ENCODE results near the gene SLAMF8.

SLAMF8 gene

DNA sequence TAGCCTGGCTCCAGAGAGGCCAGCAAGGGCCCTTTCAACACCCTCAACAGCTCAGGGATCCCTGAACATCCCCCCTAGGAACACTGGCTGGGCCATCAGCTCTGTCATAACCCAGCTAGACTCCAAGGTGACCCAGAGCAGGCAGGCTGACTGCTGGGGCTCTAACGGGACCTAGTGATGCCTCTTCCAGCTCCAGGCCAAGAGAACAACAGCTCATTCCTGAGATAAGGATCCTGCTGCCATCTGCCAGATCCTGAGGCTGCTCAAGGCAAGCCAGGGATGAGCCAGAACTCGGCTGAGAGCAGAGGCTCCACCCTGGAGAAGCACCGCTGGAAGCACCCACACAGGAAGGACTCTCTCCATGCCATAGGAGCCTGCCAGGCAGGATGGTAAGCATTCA lies 33.8 kb downstream of the SLAMF8 start:
- 76% methylated on average over 3 of the region's 3 CpGs for WGBS
- no peak overlapping the region for H3K9ac ChIP-seq (ENCODE audit: low read depth, low read length)

DNA sequence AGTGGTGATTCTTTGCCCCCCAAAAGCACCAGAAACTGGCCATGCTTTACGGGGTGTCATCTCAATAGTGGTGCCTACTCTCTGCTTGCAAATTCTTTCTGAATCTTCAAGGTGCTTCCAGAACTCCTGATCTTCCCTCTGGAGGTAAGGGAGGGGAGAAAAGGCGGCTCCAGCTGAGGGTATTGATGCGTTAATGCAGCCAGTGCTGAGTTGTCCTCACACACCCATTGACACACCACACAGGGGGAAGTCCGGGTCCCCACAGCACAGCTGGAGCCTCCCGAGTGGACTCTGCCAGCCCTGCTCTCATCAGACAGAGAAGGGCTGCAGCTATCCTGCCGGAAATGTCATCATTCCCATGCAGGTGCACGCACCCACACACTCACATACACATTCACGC lies 34.5 kb downstream of the SLAMF8 start:
- Histone ChIP-seq H3K9ac (ENCODE audit: low read depth, low read length) (no peak overlapping the region), H3K27ac (ENCODE audit: low read depth, low read length) (no peak overlapping the region), H3K4me1 (ENCODE audit: insufficient read depth, low read length) (no peaks in the 10 kb centered on the region; the same call in 1 of the 2 replicates), H3K27me3 (ENCODE audit: insufficient read depth, low read length) (peaks cover 8% of the 10 kb centered on the region), H3K4me3 (ENCODE audit: low read length) (no peak overlapping the region), H3K9me3 (ENCODE audit: insufficient read depth, low read depth, low read length) (no peaks in the 10 kb centered on the region), H3K36me3 (ENCODE audit: insufficient read depth, low read length) (no peaks in the 10 kb centered on the region)
- 73% methylated on average over 8 of the region's 8 CpGs for WGBS

More for the DNA sequence above, 33.8 kb downstream of the SLAMF8 start:
- Histone ChIP-seq H3K4me1 (ENCODE audit: insufficient read depth, low read length) (no peaks in the 10 kb centered on the region), H3K4me3 (ENCODE audit: low read length) (no peak overlapping the region), H3K9me3 (ENCODE audit: insufficient read depth, low read depth, low read length) (no peaks in the 10 kb centered on the region), H3K27me3 (ENCODE audit: insufficient read depth, low read length) (peaks cover 16% of the 10 kb centered on the region), H3K27ac (ENCODE audit: low read depth, low read length) (no peak overlapping the region), H3K36me3 (ENCODE audit: insufficient read depth, low read length) (no peaks in the 10 kb centered on the region)

DNA sequence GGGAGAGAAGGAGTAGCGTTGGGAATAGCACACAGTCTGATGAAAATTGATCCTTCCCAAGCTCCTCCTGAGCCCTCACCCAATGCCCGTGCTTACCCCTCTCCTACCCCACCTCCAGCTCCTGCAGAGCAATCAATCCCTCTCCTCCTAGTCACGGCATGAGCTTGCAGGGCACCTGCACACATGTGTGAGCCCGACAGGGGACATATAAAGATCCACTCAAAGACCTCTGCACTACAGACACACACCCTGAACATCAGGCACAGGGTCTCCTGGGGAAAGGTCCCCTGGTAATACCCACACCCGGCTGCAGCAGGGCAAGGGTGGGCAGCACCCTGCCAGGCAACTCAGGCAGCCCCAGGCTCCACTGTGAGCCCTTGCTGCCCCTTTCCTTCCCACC lies 35.4 kb downstream of the SLAMF8 start:
- H3K27me3 ChIP-seq (ENCODE audit: insufficient read depth, low read length) = 0 out of 2 replicates have a peak, but pooled peaks cover under 1% of the 10 kb centered on the region
- 73% methylated on average over 5 of the region's 5 CpGs for WGBS
- no peak overlapping the region for H3K4me3 ChIP-seq (ENCODE audit: low read length)

DNA sequence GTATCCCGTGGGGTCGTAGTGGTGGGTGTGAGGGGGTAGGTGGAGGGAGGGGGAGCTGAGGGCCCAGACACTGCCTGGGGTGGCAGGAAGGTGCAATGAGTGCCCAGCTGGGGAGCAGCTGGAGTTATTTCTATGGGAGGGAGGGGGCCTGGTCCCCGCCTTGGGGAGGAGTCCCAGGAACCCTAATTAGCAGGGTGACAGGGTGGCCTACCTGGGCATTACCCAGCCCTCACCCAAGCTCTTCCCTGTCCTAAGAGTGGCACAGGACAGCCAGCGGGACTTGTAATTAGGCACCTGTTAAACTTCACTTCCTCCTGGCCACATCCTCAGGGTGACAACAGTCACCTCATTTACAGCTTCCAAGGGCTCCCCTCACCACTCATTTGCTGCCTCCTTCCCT lies 35.9 kb downstream of the SLAMF8 start, which contains the start of gene VSIG8:
TSS of gene VSIG8 (minus strand) at position 101 of the 400 bp plus-strand sequence. CDS start 136 bp downstream, outside the sequence.
- H3K27me3 ChIP-seq (ENCODE audit: insufficient read depth, low read length) = no peaks in the 10 kb centered on the region
- H3K9ac ChIP-seq (ENCODE audit: low read depth, low read length) = no peak within 1 kb of the TSS
- H3K4me3 ChIP-seq (ENCODE audit: low read length) = no peak within 1 kb of the TSS
- no peak within 1 kb of the TSS for H3K27ac ChIP-seq (ENCODE audit: low read depth, low read length)
- no peaks in the 10 kb centered on the region for H3K36me3 ChIP-seq (ENCODE audit: insufficient read depth, low read length)
- H3K4me1 ChIP-seq (ENCODE audit: insufficient read depth, low read length) = no peaks in the 10 kb centered on the region; the same call in 1 of the 2 replicates
- H3K9me3 ChIP-seq (ENCODE audit: insufficient read depth, low read depth, low read length) = no peaks in the 10 kb centered on the region
- 85% methylated on average over 4 of the region's 4 CpGs for WGBS

More for the DNA sequence above, 35.4 kb downstream of the SLAMF8 start:
- no peak overlapping the region for H3K9ac ChIP-seq (ENCODE audit: low read depth, low read length)
- H3K36me3 ChIP-seq (ENCODE audit: insufficient read depth, low read length) = no peaks in the 10 kb centered on the region
- H3K9me3 ChIP-seq (ENCODE audit: insufficient read depth, low read depth, low read length) = no peaks in the 10 kb centered on the region
- H3K27ac ChIP-seq (ENCODE audit: low read depth, low read length) = no peak overlapping the region
- no peaks in the 10 kb centered on the region; the same call in 1 of the 2 replicates for H3K4me1 ChIP-seq (ENCODE audit: insufficient read depth, low read length)

GRCh38 chr1:159864262-159864661 lies 37.6 kb downstream of the SLAMF8 start:
- Histone ChIP-seq H3K27ac (ENCODE audit: low read depth, low read length) (no peak overlapping the region), H3K9ac (ENCODE audit: low read depth, low read length) (no peak overlapping the region), H3K4me1 (ENCODE audit: insufficient read depth, low read length) (no peaks in the 10 kb centered on the region; the same call in 1 of the 2 replicates), H3K9me3 (ENCODE audit: insufficient read depth, low read depth, low read length) (no peaks in the 10 kb centered on the region), H3K27me3 (ENCODE audit: insufficient read depth, low read length) (no peaks in the 10 kb centered on the region), H3K36me3 (ENCODE audit: insufficient read depth, low read length) (no peaks in the 10 kb centered on the region), H3K4me3 (ENCODE audit: low read length) (no peak overlapping the region)
- 94% methylated on average over 2 of the region's 2 CpGs for WGBS

DNA sequence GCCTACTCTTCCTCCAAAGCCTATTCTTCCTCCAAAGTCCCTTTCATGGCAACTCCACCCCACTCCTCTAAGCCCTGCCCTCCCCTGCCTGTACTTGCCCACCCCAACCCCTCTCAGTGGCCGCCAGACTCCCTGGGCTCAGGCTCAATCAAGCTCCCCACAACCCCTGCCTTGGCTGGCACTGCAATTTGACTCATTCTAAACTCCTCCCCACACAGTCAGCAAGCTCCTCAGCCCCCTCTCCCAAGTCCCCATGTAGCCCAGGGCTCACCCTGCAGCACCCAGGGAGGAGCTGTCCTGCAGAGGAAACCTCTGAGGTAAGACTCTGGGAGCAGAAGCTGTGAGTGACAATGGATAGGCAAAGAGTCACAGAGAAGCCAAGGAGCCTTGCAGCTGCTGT lies 39.4 kb downstream of the SLAMF8 start:
- Histone ChIP-seq H3K27ac (ENCODE audit: low read depth, low read length) (no peak overlapping the region), H3K4me3 (ENCODE audit: low read length) (no peak overlapping the region)
- 68% methylated on average over 1 of the region's 1 CpG for WGBS

DNA sequence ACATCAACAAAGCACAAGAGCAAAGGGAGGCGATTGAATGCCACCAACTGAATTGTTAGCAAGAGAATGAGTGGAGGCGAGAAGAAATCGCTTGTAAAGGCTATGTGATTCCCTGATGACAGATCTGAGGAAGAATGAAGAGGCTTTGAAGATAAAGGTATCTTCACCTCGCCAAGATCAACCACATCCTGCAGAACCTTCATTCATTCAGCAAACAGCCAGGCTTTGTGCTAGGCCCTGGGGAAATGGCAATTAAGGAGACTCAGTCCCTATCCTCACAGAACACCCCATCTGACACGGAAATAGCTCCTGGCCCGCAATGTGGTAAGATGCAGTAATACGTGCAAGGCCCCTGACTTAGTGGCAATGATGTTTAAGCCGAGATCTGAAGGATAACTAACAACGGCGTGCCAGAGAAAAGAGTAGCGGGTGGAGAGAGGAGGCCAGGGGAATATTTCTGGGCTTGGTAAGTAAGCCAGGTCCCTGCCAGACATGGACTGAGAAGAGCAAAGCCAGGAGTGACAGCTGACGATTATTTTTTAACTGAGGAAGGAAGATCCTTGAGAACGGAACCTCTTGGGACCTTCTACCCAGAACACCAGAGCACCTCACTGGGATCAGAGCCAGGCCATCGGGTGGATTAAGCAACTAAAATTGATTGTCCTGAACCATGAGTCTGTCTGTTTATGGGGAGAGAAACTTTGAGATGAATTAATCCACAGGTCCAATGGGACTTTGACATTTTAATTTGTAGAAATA lies 40.4 kb downstream of the SLAMF8 start:
- Histone ChIP-seq H3K27me3 (ENCODE audit: insufficient read depth, low read length) (no peaks in the 10 kb centered on the region), H3K4me3 (ENCODE audit: low read length) (no peak overlapping the region), H3K9me3 (ENCODE audit: insufficient read depth, low read depth, low read length) (no peaks in the 10 kb centered on the region), H3K9ac (ENCODE audit: low read depth, low read length) (no peak overlapping the region), H3K36me3 (ENCODE audit: insufficient read depth, low read length) (no peaks in the 10 kb centered on the region), H3K4me1 (ENCODE audit: insufficient read depth, low read length) (no peaks in the 10 kb centered on the region; the same call in 1 of the 2 replicates), H3K27ac (ENCODE audit: low read depth, low read length) (no peak overlapping the region)
- WGBS = 89% methylated on average over 14 of the region's 14 CpGs

More for the DNA sequence above, 39.4 kb downstream of the SLAMF8 start:
- H3K36me3 ChIP-seq (ENCODE audit: insufficient read depth, low read length) = no peaks in the 10 kb centered on the region
- no peak overlapping the region for H3K9ac ChIP-seq (ENCODE audit: low read depth, low read length)
- no peaks in the 10 kb centered on the region for H3K9me3 ChIP-seq (ENCODE audit: insufficient read depth, low read depth, low read length)
- H3K4me1 ChIP-seq (ENCODE audit: insufficient read depth, low read length) = no peaks in the 10 kb centered on the region; the same call in 1 of the 2 replicates
- no peaks in the 10 kb centered on the region for H3K27me3 ChIP-seq (ENCODE audit: insufficient read depth, low read length)

GRCh38 chr1:159867664-159868026 lies 41.0 kb downstream of the SLAMF8 start:
- H3K27me3 ChIP-seq (ENCODE audit: insufficient read depth, low read length) = no peaks in the 10 kb centered on the region
- WGBS = 72% methylated on average over 9 of the region's 9 CpGs
- no peaks in the 10 kb centered on the region for H3K9me3 ChIP-seq (ENCODE audit: insufficient read depth, low read depth, low read length)
- no peaks in the 10 kb centered on the region for H3K36me3 ChIP-seq (ENCODE audit: insufficient read depth, low read length)
- no peak overlapping the region for H3K4me3 ChIP-seq (ENCODE audit: low read length)
- no peak overlapping the region for H3K9ac ChIP-seq (ENCODE audit: low read depth, low read length)
- no peaks in the 10 kb centered on the region; the same call in 1 of the 2 replicates for H3K4me1 ChIP-seq (ENCODE audit: insufficient read depth, low read length)
- H3K27ac ChIP-seq (ENCODE audit: low read depth, low read length) = no peak overlapping the region

DNA sequence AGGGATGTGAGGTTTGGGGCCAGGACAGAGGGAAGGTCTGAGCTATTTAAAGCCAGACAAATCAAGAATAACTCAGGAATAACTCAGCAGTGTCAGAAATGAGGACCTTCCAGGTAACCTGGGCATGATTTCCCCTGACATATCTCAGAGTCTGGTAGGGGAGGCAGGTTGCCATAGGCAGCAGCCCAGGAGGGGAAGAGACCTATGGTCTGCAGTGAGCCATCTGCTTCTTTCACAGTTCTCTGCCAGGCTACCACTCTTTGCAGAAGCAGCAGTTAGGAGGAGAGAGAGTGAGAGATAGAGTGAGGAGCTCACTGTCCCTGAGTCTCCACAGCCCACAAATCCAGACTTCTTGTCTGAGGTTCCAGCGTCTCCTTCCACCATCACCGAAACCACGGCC lies 42.1 kb downstream of the SLAMF8 start:
- no peak overlapping the region for H3K4me3 ChIP-seq (ENCODE audit: low read length)
- 76% methylated on average over 3 of the region's 3 CpGs for WGBS
- no peaks in the 10 kb centered on the region for H3K27me3 ChIP-seq (ENCODE audit: insufficient read depth, low read length)
- no peaks in the 10 kb centered on the region; the same call in 1 of the 2 replicates for H3K4me1 ChIP-seq (ENCODE audit: insufficient read depth, low read length)
- no peak overlapping the region for H3K9ac ChIP-seq (ENCODE audit: low read depth, low read length)
- H3K9me3 ChIP-seq (ENCODE audit: insufficient read depth, low read depth, low read length) = no peaks in the 10 kb centered on the region
- no peak overlapping the region for H3K27ac ChIP-seq (ENCODE audit: low read depth, low read length)
- no peaks in the 10 kb centered on the region for H3K36me3 ChIP-seq (ENCODE audit: insufficient read depth, low read length)

GRCh38 chr1:159869173-159869572 lies 42.5 kb downstream of the SLAMF8 start:
- Histone ChIP-seq H3K27ac (ENCODE audit: low read depth, low read length) (no peak overlapping the region), H3K4me1 (ENCODE audit: insufficient read depth, low read length) (no peaks in the 10 kb centered on the region; the same call in 1 of the 2 replicates), H3K9ac (ENCODE audit: low read depth, low read length) (no peak overlapping the region), H3K27me3 (ENCODE audit: insufficient read depth, low read length) (no peaks in the 10 kb centered on the region), H3K36me3 (ENCODE audit: insufficient read depth, low read length) (no peaks in the 10 kb centered on the region), H3K4me3 (ENCODE audit: low read length) (no peak overlapping the region), H3K9me3 (ENCODE audit: insufficient read depth, low read depth, low read length) (no peaks in the 10 kb centered on the region)
- WGBS = 62% methylated on average over 4 of the region's 4 CpGs

GRCh38 chr1:159869607-159870006 lies 42.9 kb downstream of the SLAMF8 start:
- Histone ChIP-seq H3K4me3 (ENCODE audit: low read length) (no peak overlapping the region), H3K9me3 (ENCODE audit: insufficient read depth, low read depth, low read length) (no peaks in the 10 kb centered on the region), H3K36me3 (ENCODE audit: insufficient read depth, low read length) (no peaks in the 10 kb centered on the region), H3K9ac (ENCODE audit: low read depth, low read length) (no peak overlapping the region), H3K4me1 (ENCODE audit: insufficient read depth, low read length) (no peaks in the 10 kb centered on the region; the same call in 1 of the 2 replicates), H3K27me3 (ENCODE audit: insufficient read depth, low read length) (no peaks in the 10 kb centered on the region), H3K27ac (ENCODE audit: low read depth, low read length) (no peak overlapping the region)
- WGBS = no CpG with 5 or more reads among the region's 1 CpG

All from HUES64 (cell line).